ENCODE measurements around the gene RAB7B. TPM values are rescaled to one million over a fixed set of nuclear protein-coding genes. Genes with fewer than 3 reads are reported as not detected.

Gene RAB7B
- total and polyA plus RNA-seq, 12 donors, result 0.49 to 4.0 (median 1.2) TPM

- intact Hi-C loops (cut with DNase I), result no loop called here
- H3K27me3 ChIP-seq, result no peaks in the 10 kb centered on the region
- no peak for ATAC-seq
- no peak overlapping the region for H3K27ac ChIP-seq
- whole genome bisulfite sequencing, 2 donors, result 57 to 66% methylated on average over 5 of the region's 5 CpGs
- H3K4me1 ChIP-seq, result peaks cover 0 to 40% (median 0%) of the 10 kb centered on the region in 9 donors
- no peak for DNase-seq
- no peaks in the 10 kb centered on the region for H3K9me3 ChIP-seq
- no peak for TF ChIP-seq CTCF (IDR thresholded peaks at IDR 0.05)
- H3K36me3 ChIP-seq, result no peaks in the 10 kb centered on the region
- H3K4me3 ChIP-seq, result no peak overlapping the region
These were observed 6.9 kb upstream of the RAB7B start for GRCh38 chr1:206010060-206010459.

DNA sequence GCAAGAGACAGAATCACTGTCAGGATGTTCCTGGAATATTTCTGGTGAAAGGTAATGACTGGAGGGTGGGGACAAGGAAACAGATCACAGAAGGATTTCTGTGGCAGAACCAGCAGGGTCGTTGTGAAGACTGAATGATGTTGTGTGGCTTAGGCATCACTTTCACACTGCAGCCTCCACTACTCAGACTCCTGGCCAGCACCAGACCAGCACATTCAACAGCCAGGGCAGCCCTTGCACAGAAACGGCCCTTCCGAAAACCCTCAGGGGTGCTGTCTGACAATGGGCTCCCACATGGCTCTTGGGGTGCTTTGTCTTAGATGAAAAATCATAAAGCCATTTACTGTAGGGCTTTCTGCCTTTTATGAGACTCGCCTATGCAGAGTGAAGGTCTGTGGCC is 3.8 kb upstream of the RAB7B start:
- no peak for DNase-seq
- TF ChIP-seq CTCF (IDR thresholded peaks at IDR 0.05), result no peak
- H3K36me3 ChIP-seq, result no peaks in the 10 kb centered on the region
- no peaks in the 10 kb centered on the region for H3K9me3 ChIP-seq
- intact Hi-C loops (cut with DNase I), result no loop called here
- peaks cover 0 to 52% (median 16%) of the 10 kb centered on the region in 9 donors for H3K4me1 ChIP-seq
- ATAC-seq, result no peak
- H3K27me3 ChIP-seq, result no peaks in the 10 kb centered on the region
- no peak overlapping the region for H3K27ac ChIP-seq
- no peak overlapping the region for H3K4me3 ChIP-seq
- WGBS, 2 donors, result 80 to 84% methylated on average over 4 of the region's 4 CpGs

DNA sequence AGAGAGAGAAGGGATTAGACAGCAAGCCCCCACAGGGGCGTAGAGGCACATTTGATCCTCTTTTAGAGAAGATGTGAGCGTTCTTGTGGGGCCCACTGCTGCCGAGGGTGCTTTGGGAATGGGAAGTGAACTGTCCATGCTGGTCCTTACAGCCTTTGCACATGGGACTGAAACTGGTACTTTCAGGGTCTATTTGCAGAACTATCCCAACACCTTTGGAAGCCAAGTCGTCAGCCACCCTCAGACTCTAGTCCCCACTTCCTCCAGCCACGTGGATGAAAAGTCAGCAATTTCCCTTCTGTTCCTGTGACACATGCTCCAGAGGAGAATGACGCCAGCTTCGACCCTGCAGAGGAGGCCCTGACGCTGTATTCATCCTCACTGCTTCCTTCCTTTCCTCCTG is 2.6 kb upstream of the RAB7B start:
- no peak for TF ChIP-seq CTCF (IDR thresholded peaks at IDR 0.05)
- DNase-seq (no peak), ATAC-seq (peak in 1 of 8 donors; percentile 21)
- H3K4me3 ChIP-seq, result no peak overlapping the region
- peaks cover 0 to 55% (median 21%) of the 10 kb centered on the region in 9 donors for H3K4me1 ChIP-seq
- H3K27ac ChIP-seq, result no peak overlapping the region
- H3K36me3 ChIP-seq, result no peaks in the 10 kb centered on the region
- WGBS, 2 donors, result 70 to 78% methylated on average over 8 of the region's 8 CpGs
- no peaks in the 10 kb centered on the region for H3K27me3 ChIP-seq
- intact Hi-C loops (cut with DNase I), result no loop called here
- no peaks in the 10 kb centered on the region for H3K9me3 ChIP-seq

GRCh38 chr1:206005234-206005633 is 2.0 kb upstream of the RAB7B start:
- H3K27ac ChIP-seq, result peak overlapping the region in 2 of 10 donors; percentile 16 to 22
- H3K36me3 ChIP-seq, result no peaks in the 10 kb centered on the region
- DNase-seq (no peak), ATAC-seq (no peak)
- H3K9me3 ChIP-seq, result no peaks in the 10 kb centered on the region
- 71 to 78% methylated on average over 7 of the region's 7 CpGs for WGBS, 2 donors
- no peaks in the 10 kb centered on the region for H3K27me3 ChIP-seq
- peaks cover 0 to 61% (median 22%) of the 10 kb centered on the region in 9 donors for H3K4me1 ChIP-seq
- intact Hi-C loops (cut with DNase I), result no loop called here
- TF ChIP-seq CTCF (IDR thresholded peaks at IDR 0.05), result no peak
- no peak overlapping the region for H3K4me3 ChIP-seq

Data from heart right ventricle (tissue), 16 donors.